ENCODE results near the gene SMIM27. TPM values are rescaled to one million over a fixed set of nuclear protein-coding genes. Genes with fewer than 3 reads are reported as not detected.

SMIM27 gene
- 1.8 and 3.6 TPM in 2 replicates for total RNA-seq

GRCh38 chr9:32552172-32552872, at the start of gene SMIM27, which contains the start of gene TOPORS:
SMIM27 (plus strand) TSS chr9:32552327; CDS start chr9:32552435, 108 bp downstream.
TOPORS (minus strand) TSS chr9:32552586; CDS start chr9:32552436, 150 bp downstream.

DNA sequence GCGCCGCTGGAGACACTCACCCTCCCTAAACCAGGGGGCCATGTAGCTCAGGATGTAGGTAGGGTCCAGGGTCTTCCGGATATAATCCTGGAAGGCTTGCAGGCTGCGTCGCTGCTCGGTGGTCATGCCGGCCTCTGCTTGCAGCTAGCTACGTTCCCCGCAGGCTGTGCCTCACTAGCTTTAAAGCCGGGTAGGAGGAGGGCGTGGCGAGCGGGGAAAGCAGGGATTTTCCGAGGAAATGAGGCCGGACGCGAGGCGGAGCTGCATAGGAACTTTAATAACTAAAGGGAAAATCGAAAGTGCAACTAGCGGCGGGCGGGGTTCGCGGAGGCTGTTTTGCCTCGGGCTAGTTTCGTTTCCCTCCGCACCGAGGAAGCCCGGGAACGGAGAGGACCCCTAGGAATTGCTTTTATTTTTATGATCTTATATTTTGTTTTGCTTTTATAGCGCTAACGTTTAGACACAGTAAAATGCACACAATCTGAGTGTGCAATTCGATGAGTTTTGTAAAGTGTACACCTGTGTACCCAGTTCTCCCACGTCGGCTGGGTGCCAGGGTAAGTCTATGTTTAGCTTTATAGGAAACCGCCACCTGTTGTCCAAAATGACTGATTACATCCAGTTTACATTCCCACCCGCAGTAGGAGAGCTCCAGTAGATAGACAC, 26.0 kb upstream of the SMIM27 start, which contains the start of gene RIGI:
RIGI (minus strand) TSS at position 156 of the 666 bp plus-strand sequence; CDS start at position 126, 30 bp downstream.

GRCh38 chr9:32572900-32573523, 20.9 kb downstream of the SMIM27 start, which contains the start of gene NDUFB6:
NDUFB6 (minus strand) TSS chr9:32573159; CDS start chr9:32573060, 99 bp downstream.

Other genes starting within 250 kb of the SMIM27 start
- 16.0 and 64.8 TPM in 2 replicates for gene ACO1, start 167.7 kb upstream of the SMIM27 start, total RNA-seq
- gene RIGI, start 26.1 kb upstream of the SMIM27 start, total RNA-seq = 18.9 and 36.2 TPM in 2 replicates
- gene TOPORS, start 259 bp downstream of the SMIM27 start, total RNA-seq = 24.0 and 43.7 TPM in 2 replicates
- gene NDUFB6, start 20.8 kb downstream of the SMIM27 start, total RNA-seq = 36.1 and 49.3 TPM in 2 replicates
- gene TAF1L, start 83.3 kb downstream of the SMIM27 start, total RNA-seq = under 0.01 TPM in 1 of 2 replicates, not detected in the other
- gene TMEM215, start 231.2 kb downstream of the SMIM27 start, total RNA-seq = not detected in 2 replicates

Data from bladder microvascular endothelial cell (primary cell).